Liver (tissue), 9 donors: ENCODE data around the gene ATP13A2. TPM values are rescaled to one million over a fixed set of nuclear protein-coding genes. Genes with fewer than 3 reads are reported as not detected.
"Not testable (repeated sequence)": the region's sequence is repeated elsewhere in the genome, so short reads cannot be mapped to it uniquely, and the experiment has no call there.

ENCODE experiments used
- DNase-seq: peaks from one replicate; pipeline ENCODE4 v3.0.0-alpha.2; 2017; ENCODE audit warnings: low spot score
- H3K27ac ChIP-seq, 2 donors: one replicate each; pipeline ENCODE4 v1.7.0; 2013; ENCODE audit warnings: inconsistent platforms in 2 of 2, low read length in 2 of 2, control low read depth in 1 of 2, low read depth in 1 of 2, mild to moderate bottlenecking in 1 of 2
- H3K27me3 ChIP-seq, 4 donors: one replicate each; pipeline versions ENCODE4 v1.6.1 to v1.7.0; 2013; ENCODE audit warnings: low read length in 3 of 4, inconsistent platforms in 1 of 4, mild to moderate bottlenecking in 1 of 4, moderate library complexity in 1 of 4; ENCODE audit not compliant: control insufficient read depth in 4 of 4, insufficient read depth in 4 of 4
- H3K36me3 ChIP-seq, 4 donors: one replicate each; pipeline versions ENCODE4 v1.6.1 to v1.7.0; 2013; ENCODE audit warnings: low read length in 3 of 4, mild to moderate bottlenecking in 3 of 4, low read depth in 1 of 4, moderate library complexity in 1 of 4; ENCODE audit not compliant: control insufficient read depth in 4 of 4, insufficient read depth in 3 of 4
- H3K4me1 ChIP-seq, 4 donors: one replicate each; pipeline versions ENCODE4 v1.6.1 to v1.7.0; 2013; ENCODE audit warnings: low read length in 3 of 4, mild to moderate bottlenecking in 3 of 4, moderate library complexity in 1 of 4; ENCODE audit not compliant: control insufficient read depth in 4 of 4, insufficient read depth in 4 of 4
- H3K4me3 ChIP-seq, 3 donors: one replicate each; pipeline versions ENCODE4 v1.6.1 to v1.7.0; 2013; ENCODE audit warnings: low read length in 3 of 3, control low read depth in 1 of 3, low read depth in 1 of 3, mild to moderate bottlenecking in 1 of 3
- H3K9ac ChIP-seq, 2 donors: one replicate each; pipeline ENCODE4 v1.7.0; 2013; ENCODE audit warnings: low read length in 2 of 2, mild to moderate bottlenecking in 2 of 2, moderate library complexity in 2 of 2, control low read depth in 1 of 2, low read depth in 1 of 2
- H3K9me3 ChIP-seq, 4 donors: one replicate each; pipeline versions ENCODE4 v1.6.1 to v1.7.0; 2013; ENCODE audit warnings: low read length in 3 of 4; ENCODE audit not compliant: control insufficient read depth in 4 of 4
- REST ChIP-seq: IDR thresholded peaks from 2 replicates; pipeline ENCODE4 v1.6.1; 2016; ENCODE audit warnings: antibody characterized with exemption, mild to moderate bottlenecking
- SP1 ChIP-seq: IDR thresholded peaks from 2 replicates; pipeline ENCODE4 v1.6.1; 2018; ENCODE audit warnings: antibody characterized with exemption, mild to moderate bottlenecking
- whole genome bisulfite sequencing: extraction: QIAGEN DNeasy Blood & Tissue Kit; methylation state at CpG from one replicate; pipeline ENCODE4 v1.1.7; 2013; 5-methylcytosine and 5-hydroxymethylcytosine counted together
- polyA plus RNA-seq, 2 donors: library from polyadenylated mRNA; stranded (reverse) in 1 of 2; unstranded in 1 of 2; fragments of 200-250 nt in 1 of 2; fragments of >200 nt in 1 of 2; fragmentation: Nextera tagmentation in 1 of 2; extraction: Ambion mirVana in 1 of 2; gene quantifications; one replicate each; pipeline versions ENCODE4 v1.2.1 to v1.2.3, GENCODE V29; 2013 to 2015
- total RNA-seq, 2 donors: library from RNA; depleted of rRNA; stranded (reverse); fragments of >200 nt; gene quantifications; one replicate each; pipeline ENCODE4 v1.2.3, GENCODE V29; 2014
- donor health status: healthy.
- donor health status: healthy.
- donor health status: healthy.
- donor health status: healthy.
- donor health status: healthy.

The ATP13A2 gene
- total and polyA plus RNA-seq, 4 donors: 2.4 to 12.2 (median 8.1) TPM

GRCh38 chr1:16938351-16939321, 73.1 kb downstream of the ATP13A2 start:
- Histone ChIP-seq H3K4me1 (no peaks in the 10 kb centered on the region), H3K27me3 (no peaks in the 10 kb centered on the region), H3K9me3 (no peaks in the 10 kb centered on the region), H3K4me3 (no peak overlapping the region), H3K9ac (no peak overlapping the region), H3K27ac (no peak overlapping the region), H3K36me3 (peaks cover 0 to 3% (median 0%) of the 10 kb centered on the region in 4 donors)
- TF ChIP-seq SP1: no peak
- TF ChIP-seq REST: no peak
- DNase-seq: no peak
- 53% methylated on average over 51 of the region's 51 CpGs for WGBS

GRCh38 chr1:16936580-16936979, 75.1 kb downstream of the ATP13A2 start:
- H3K9me3 ChIP-seq, H3K27me3 ChIP-seq, H3K4me1 ChIP-seq, H3K4me3 ChIP-seq, H3K36me3 ChIP-seq, H3K27ac ChIP-seq, DNase-seq, H3K9ac ChIP-seq: not testable (repeated sequence)
- 95% methylated on average over 16 of the region's 16 CpGs for WGBS

Other genes starting within 250 kb of the ATP13A2 start
- under 1 TPM; under 0.01 TPM for gene RNU1-2, start 115.9 kb downstream of the ATP13A2 start, total RNA-seq
- 10 to 100 TPM in 1 of 2 donors, not detected in 1; 16.7 TPM for gene RNU1-2, start 115.9 kb downstream of the ATP13A2 start, polyA plus RNA-seq
- 1 to 10 TPM; 6.3 to 8.3 TPM for gene CROCC, start 90.0 kb downstream of the ATP13A2 start, total RNA-seq
- 1 to 10 TPM; 2.9 to 3.9 TPM for gene CROCC, start 90.0 kb downstream of the ATP13A2 start, polyA plus RNA-seq
- gene MFAP2, start 31.3 kb downstream of the ATP13A2 start, total RNA-seq: 1 to 10 TPM in 1 of 2 donors, under 1 TPM in 1; 0.25 to 1.4 TPM
- gene MFAP2, start 31.3 kb downstream of the ATP13A2 start, polyA plus RNA-seq: under 1 TPM; 0.68 to 0.81 TPM
- 100 to 1,000 TPM in 1 of 2 donors, 10 to 100 TPM in 1; 73.9 to 138 TPM for gene SDHB, start 42.1 kb upstream of the ATP13A2 start, total RNA-seq
- 100 to 1,000 TPM; 206 to 279 TPM for gene SDHB, start 42.1 kb upstream of the ATP13A2 start, polyA plus RNA-seq
- gene PADI2, start 107.5 kb upstream of the ATP13A2 start, total RNA-seq: 1 to 10 TPM; 1.6 to 2.4 TPM
- gene PADI2, start 107.5 kb upstream of the ATP13A2 start, polyA plus RNA-seq: under 1 TPM; 0.25 to 0.32 TPM
- 1 to 10 TPM in 1 of 2 donors, not detected in 1; 4.9 TPM for gene PADI1, start 193.2 kb upstream of the ATP13A2 start, total RNA-seq
- gene PADI1, start 193.2 kb upstream of the ATP13A2 start, polyA plus RNA-seq: not detected
- gene PADI3, start 237.2 kb upstream of the ATP13A2 start, total RNA-seq: not detected
- not detected for gene PADI3, start 237.2 kb upstream of the ATP13A2 start, polyA plus RNA-seq